HL-60 (cell line): ENCODE measurements around the gene ACTR3C.
"Not testable (repeated sequence)": the region's sequence is repeated elsewhere in the genome, so short reads cannot be mapped to it uniquely, and the experiment has no call there.

Experiments used
- GABPA ChIP-seq: IDR thresholded peaks from 2 replicates; pipeline ENCODE4 v1.6.1; 2012; ENCODE audit warnings: low read depth
- POLR2AphosphoS5 ChIP-seq: IDR thresholded peaks from 2 replicates; pipeline ENCODE4 v1.6.1; 2012; ENCODE audit warnings: low read depth
- REST ChIP-seq: IDR thresholded peaks from 2 replicates; pipeline ENCODE4 v1.6.1; 2012; ENCODE audit warnings: low read depth; ENCODE audit not compliant: insufficient replicate concordance
- TF ChIP-seq, protein P1 (sequence below): IDR thresholded peaks from one replicate; pipeline ENCODE4 v1.5.1; 2011; ENCODE audit warnings: low read length, control low read depth, inconsistent platforms; ENCODE audit not compliant: insufficient read depth

DNA sequence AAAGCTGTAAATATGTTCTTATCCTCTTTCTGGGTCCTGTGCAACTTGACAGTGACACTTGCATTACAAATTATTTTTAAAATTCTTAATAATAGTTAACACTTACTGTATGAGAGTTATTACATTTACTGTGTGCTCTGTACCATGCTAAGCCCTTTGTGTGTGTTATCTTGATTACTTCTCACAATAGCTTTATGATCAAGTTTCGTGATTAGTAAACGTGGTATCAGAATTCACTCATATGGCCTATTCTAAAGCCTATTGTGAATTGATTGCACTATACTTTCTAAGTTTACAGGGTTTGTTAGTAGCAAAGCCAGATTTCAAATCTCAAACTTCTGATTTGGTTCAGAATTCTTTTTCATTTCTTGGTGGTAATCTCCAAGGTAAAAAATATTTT is 80.4 kb downstream of the ACTR3C start:
- not testable (repeated sequence) for TF ChIP-seq GABPA, REST, POLR2AphosphoS5
- TF ChIP-seq, protein P1, sequence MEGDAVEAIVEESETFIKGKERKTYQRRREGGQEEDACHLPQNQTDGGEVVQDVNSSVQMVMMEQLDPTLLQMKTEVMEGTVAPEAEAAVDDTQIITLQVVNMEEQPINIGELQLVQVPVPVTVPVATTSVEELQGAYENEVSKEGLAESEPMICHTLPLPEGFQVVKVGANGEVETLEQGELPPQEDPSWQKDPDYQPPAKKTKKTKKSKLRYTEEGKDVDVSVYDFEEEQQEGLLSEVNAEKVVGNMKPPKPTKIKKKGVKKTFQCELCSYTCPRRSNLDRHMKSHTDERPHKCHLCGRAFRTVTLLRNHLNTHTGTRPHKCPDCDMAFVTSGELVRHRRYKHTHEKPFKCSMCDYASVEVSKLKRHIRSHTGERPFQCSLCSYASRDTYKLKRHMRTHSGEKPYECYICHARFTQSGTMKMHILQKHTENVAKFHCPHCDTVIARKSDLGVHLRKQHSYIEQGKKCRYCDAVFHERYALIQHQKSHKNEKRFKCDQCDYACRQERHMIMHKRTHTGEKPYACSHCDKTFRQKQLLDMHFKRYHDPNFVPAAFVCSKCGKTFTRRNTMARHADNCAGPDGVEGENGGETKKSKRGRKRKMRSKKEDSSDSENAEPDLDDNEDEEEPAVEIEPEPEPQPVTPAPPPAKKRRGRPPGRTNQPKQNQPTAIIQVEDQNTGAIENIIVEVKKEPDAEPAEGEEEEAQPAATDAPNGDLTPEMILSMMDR, result not testable (repeated sequence)
